HEK293 (cell line): Measurements from ENCODE around the gene EDAR.

Experiments
- CTCF ChIP-seq: fragments of 450-650 bp; formaldehyde crosslinking; IDR thresholded peaks from 2 replicates; pipeline ENCODE4 v1.5.1; 2016; ENCODE audit warnings: missing biosample characterization, missing genetic modification characterization
- PATZ1 ChIP-seq: fragments of 450-650 bp; formaldehyde crosslinking; IDR thresholded peaks from 2 replicates; pipeline ENCODE4 v1.5.1; 2016; ENCODE audit warnings: missing biosample characterization, missing genetic modification characterization
- SP3 ChIP-seq: fragments of 450-650 bp; formaldehyde crosslinking; IDR thresholded peaks from 2 replicates; pipeline ENCODE4 v1.5.1; 2016; ENCODE audit warnings: missing biosample characterization, missing genetic modification characterization
- ZNF16 ChIP-seq: fragments of 450-650 bp; formaldehyde crosslinking; IDR thresholded peaks from 2 replicates; pipeline ENCODE4 v1.5.1; 2016; ENCODE audit warnings: low read depth, missing biosample characterization, missing genetic modification characterization
- ZNF776 ChIP-seq: fragments of 450-650 bp; formaldehyde crosslinking; IDR thresholded peaks from 2 replicates; pipeline ENCODE4 v1.5.0; 2017; ENCODE audit warnings: missing biosample characterization, missing genetic modification characterization, borderline replicate concordance

- TF ChIP-seq CTCF (tag by site-specific recombination) (no peak), ZNF16 (tag by site-specific recombination) (no peak), PATZ1 (no peak), ZNF776 (tag by site-specific recombination) (no peak), SP3 (tag by site-specific recombination) (no peak)
These were observed 41.6 kb downstream of the EDAR start for GRCh38 chr2:108947271-108947907.
